OCI-LY1 (cell line): ENCODE data around the gene PRKAR2A.
"Not testable (repeated sequence)": the region's sequence is repeated elsewhere in the genome, so short reads cannot be mapped to it uniquely, and the experiment has no call there.

Experiments
- H2AFZ ChIP-seq: fragments of 200-600 bp; sonication (generic), shearing (Covaris generic); 2 replicates; pipeline ENCODE4 v1.6.0; 2014; ENCODE audit warnings: antibody characterized with exemption, mild to moderate bottlenecking, low read length
- H3F3A ChIP-seq: fragments of 200-600 bp; sonication (generic), shearing (Covaris generic); 2 replicates; pipeline ENCODE4 v1.6.0; 2014; ENCODE audit warnings: mild to moderate bottlenecking, antibody characterized with exemption, low read length, moderate library complexity; ENCODE audit not compliant: insufficient read depth
- H3K27ac ChIP-seq: fragments of 200-600 bp; sonication (generic); 2 replicates; pipeline ENCODE4 v1.5.1; 2014; ENCODE audit warnings: low read length, mixed run types, mild to moderate bottlenecking, low read depth; ENCODE audit not compliant: poor library complexity, severe bottlenecking
- H3K27me3 ChIP-seq: fragments of 200-600 bp; sonication (generic); 2 replicates; pipeline ENCODE4 v1.6.0; 2014; ENCODE audit warnings: antibody characterized with exemption, mild to moderate bottlenecking, low read length, moderate library complexity; ENCODE audit not compliant: insufficient read depth
- H3K36me3 ChIP-seq: fragments of 200-600 bp; sonication (generic); 2 replicates; pipeline ENCODE4 v1.6.1; 2014; ENCODE audit warnings: mild to moderate bottlenecking, antibody characterized with exemption, low read length, moderate library complexity, mixed read lengths; ENCODE audit not compliant: insufficient read depth
- H3K4me1 ChIP-seq: fragments of 200-600 bp; sonication (generic); 2 replicates; pipeline ENCODE4 v1.5.1; 2014; ENCODE audit warnings: mild to moderate bottlenecking, low read length, moderate library complexity; ENCODE audit not compliant: insufficient read depth, severe bottlenecking
- H3K4me2 ChIP-seq: fragments of 200-600 bp; sonication (generic), shearing (Covaris generic); 2 replicates; pipeline ENCODE4 v1.6.1; 2014; ENCODE audit warnings: low read length
- H3K4me3 ChIP-seq: fragments of 200-600 bp; sonication (generic); 2 replicates; pipeline ENCODE4 v1.5.1; 2014; ENCODE audit warnings: low read length, low read depth, mild to moderate bottlenecking, mixed read lengths; ENCODE audit not compliant: poor library complexity, severe bottlenecking
- H3K79me2 ChIP-seq: fragments of 200-600 bp; shearing (Covaris generic); 2 replicates; pipeline ENCODE4 v1.6.1; 2016; ENCODE audit warnings: mixed run types, low read length, mixed read lengths; ENCODE audit not compliant: insufficient read depth
- H3K9ac ChIP-seq: fragments of 200-600 bp; sonication (generic), shearing (Covaris generic); 2 replicates; pipeline ENCODE4 v1.6.1; 2014; ENCODE audit warnings: mild to moderate bottlenecking, low read length, mixed read lengths
- H3K9me2 ChIP-seq: fragments of 200-600 bp; sonication (generic), shearing (Covaris generic); 2 replicates; pipeline ENCODE4 v1.6.1; 2014; ENCODE audit warnings: low read depth, mild to moderate bottlenecking, low read length, mixed read lengths
- H3K9me3 ChIP-seq: fragments of 200-600 bp; shearing (Covaris generic); 2 replicates; pipeline ENCODE4 v1.6.1; 2014; ENCODE audit warnings: low read length, mixed read lengths
- H4K20me1 ChIP-seq: fragments of 200-600 bp; sonication (generic), shearing (Covaris generic); 2 replicates; pipeline ENCODE4 v1.6.0; 2016; ENCODE audit warnings: mild to moderate bottlenecking, low read length; ENCODE audit not compliant: insufficient read depth
- EZH2 ChIP-seq: fragments of 200-600 bp; sonication (generic), shearing (Covaris generic); IDR thresholded peaks from 2 replicates; pipeline ENCODE4 v1.8.0; 2017; ENCODE audit warnings: borderline replicate concordance, mixed run types, mild to moderate bottlenecking, antibody characterized with exemption, low read length, moderate library complexity, mixed read lengths
- TF ChIP-seq, protein P1 (sequence below): fragments of 200-600 bp; sonication (generic), shearing (Covaris generic); IDR thresholded peaks from 2 replicates; pipeline ENCODE4 v1.5.1; 2017; ENCODE audit warnings: mild to moderate bottlenecking, antibody characterized with exemption, low read length, moderate library complexity, mixed read lengths

Gene PRKAR2A

DNA sequence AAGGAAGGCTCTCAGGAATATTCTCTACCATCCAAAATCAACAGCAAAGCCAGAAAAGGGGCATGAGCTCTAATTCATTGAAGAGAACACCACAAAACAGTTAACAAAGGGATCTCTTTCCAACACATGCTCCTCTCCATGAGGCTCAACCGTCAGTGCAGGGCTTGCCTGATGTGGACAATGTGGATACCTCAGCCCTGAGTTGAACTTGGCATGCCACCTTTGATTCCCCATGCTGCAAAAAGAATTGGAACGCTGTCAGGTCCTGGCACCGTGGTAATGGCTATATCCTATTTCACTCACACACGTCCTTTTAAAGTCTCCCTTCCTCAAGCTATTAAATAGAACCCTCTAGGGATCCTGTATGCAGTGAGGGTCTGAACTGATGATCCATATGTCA is 100.0 kb downstream of the PRKAR2A start:
- Histone ChIP-seq H3K27me3 (no peaks in the 10 kb centered on the region), H3K9ac (no peak overlapping the region), H4K20me1 (no peaks in the 10 kb centered on the region), H3K4me3 (no peak overlapping the region), H3K9me2 (no peaks in the 10 kb centered on the region), H2AFZ (no peak overlapping the region), H3K27ac (no peak overlapping the region), H3K4me2 (no peak overlapping the region), H3K36me3 (peaks cover 29% of the 10 kb centered on the region), H3K79me2 (no peaks in the 10 kb centered on the region), H3K9me3 (no peaks in the 10 kb centered on the region), H3F3A (no peaks in the 10 kb centered on the region), H3K4me1 (peaks cover 6% of the 10 kb centered on the region)
- TF ChIP-seq, protein P1, sequence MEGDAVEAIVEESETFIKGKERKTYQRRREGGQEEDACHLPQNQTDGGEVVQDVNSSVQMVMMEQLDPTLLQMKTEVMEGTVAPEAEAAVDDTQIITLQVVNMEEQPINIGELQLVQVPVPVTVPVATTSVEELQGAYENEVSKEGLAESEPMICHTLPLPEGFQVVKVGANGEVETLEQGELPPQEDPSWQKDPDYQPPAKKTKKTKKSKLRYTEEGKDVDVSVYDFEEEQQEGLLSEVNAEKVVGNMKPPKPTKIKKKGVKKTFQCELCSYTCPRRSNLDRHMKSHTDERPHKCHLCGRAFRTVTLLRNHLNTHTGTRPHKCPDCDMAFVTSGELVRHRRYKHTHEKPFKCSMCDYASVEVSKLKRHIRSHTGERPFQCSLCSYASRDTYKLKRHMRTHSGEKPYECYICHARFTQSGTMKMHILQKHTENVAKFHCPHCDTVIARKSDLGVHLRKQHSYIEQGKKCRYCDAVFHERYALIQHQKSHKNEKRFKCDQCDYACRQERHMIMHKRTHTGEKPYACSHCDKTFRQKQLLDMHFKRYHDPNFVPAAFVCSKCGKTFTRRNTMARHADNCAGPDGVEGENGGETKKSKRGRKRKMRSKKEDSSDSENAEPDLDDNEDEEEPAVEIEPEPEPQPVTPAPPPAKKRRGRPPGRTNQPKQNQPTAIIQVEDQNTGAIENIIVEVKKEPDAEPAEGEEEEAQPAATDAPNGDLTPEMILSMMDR = no peak
- no peak for TF ChIP-seq EZH2

DNA sequence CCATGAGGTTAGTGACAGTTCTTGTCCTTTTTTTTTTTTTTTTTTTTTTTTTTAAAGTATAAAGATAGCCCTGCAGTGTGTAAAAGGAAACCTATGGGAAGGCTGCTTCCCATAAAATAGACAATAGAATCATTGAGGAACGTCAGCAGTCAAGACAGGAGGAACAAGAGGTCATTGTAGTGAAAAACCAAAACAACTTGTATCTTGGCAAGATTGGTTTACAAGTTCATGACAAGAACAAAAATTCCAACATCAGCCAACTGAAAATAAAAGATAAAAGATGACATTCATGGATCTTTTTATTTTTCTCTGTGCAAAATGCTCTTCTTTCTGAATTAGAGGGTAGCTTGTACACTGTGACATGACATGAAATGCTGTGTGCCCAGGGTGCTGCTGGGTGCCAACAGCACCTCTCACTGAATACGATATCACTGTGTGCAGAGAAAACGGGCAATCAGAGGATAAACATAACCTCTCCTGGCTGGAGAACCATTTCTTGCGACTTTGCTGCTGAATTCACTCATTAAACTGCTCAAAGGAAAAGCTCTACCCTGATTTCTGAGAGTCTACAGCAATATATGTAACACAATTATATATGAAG is 100.6 kb downstream of the PRKAR2A start:
- no peak overlapping the region for H3K27ac ChIP-seq
- H3K4me3 ChIP-seq = no peak overlapping the region
- H3K9ac ChIP-seq = no peak overlapping the region
- no peak overlapping the region for H2AFZ ChIP-seq
- H3K4me2 ChIP-seq = no peak overlapping the region
- H3K9me3 ChIP-seq = no peaks in the 10 kb centered on the region
- no peaks in the 10 kb centered on the region for H3F3A ChIP-seq
- H3K27me3 ChIP-seq = no peaks in the 10 kb centered on the region
- H4K20me1 ChIP-seq = no peaks in the 10 kb centered on the region
- peaks cover 6% of the 10 kb centered on the region for H3K4me1 ChIP-seq
- peaks cover 29% of the 10 kb centered on the region for H3K36me3 ChIP-seq
- H3K9me2 ChIP-seq = no peaks in the 10 kb centered on the region
- H3K79me2 ChIP-seq = no peaks in the 10 kb centered on the region
- TF ChIP-seq EZH2 = no peak
- TF ChIP-seq, protein P1 = no peak

- Histone ChIP-seq H3K4me2 (no peak overlapping the region), H4K20me1 (no peaks in the 10 kb centered on the region), H3F3A (no peaks in the 10 kb centered on the region), H3K79me2 (no peaks in the 10 kb centered on the region), H3K27me3 (no peaks in the 10 kb centered on the region), H3K9me3 (no peaks in the 10 kb centered on the region), H3K27ac (no peak overlapping the region), H3K9me2 (no peaks in the 10 kb centered on the region), H3K36me3 (peaks cover 15% of the 10 kb centered on the region), H3K4me3 (no peak overlapping the region), H3K4me1 (peaks cover 16% of the 10 kb centered on the region), H2AFZ (no peak overlapping the region), H3K9ac (no peak overlapping the region)
- TF ChIP-seq, protein P1 = no peak
- no peak for TF ChIP-seq EZH2
Measured at GRCh38 chr3:48743773-48744172, 103.9 kb downstream of the PRKAR2A start.

DNA sequence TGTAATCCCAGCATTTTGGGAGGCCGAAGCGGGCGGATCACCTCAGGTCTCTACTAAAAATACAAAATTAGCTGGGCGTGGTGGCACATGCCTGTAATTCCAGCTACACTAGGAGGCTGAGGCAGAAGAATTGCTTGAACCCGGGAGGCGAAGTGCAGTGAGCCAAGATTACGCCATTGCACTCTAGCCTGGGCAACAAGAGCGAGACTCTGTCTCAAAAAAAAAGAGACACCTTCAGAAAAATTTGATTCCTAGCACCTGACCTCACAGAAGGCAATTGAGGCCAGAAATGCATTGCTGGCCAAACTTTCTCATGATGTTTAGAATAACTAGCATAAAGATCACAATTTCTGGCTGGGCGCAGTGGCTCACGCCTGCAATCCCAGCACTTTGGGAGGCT is 106.4 kb downstream of the PRKAR2A start:
- not testable (repeated sequence) for H3K27ac ChIP-seq, H3K9me2 ChIP-seq

More for the DNA sequence above, 106.4 kb downstream of the PRKAR2A start:
- not testable (repeated sequence) for H3K36me3 ChIP-seq, H3K4me3 ChIP-seq, H3K27me3 ChIP-seq, H4K20me1 ChIP-seq, H3K79me2 ChIP-seq, H3K9me3 ChIP-seq, H2AFZ ChIP-seq, H3K9ac ChIP-seq, H3K4me2 ChIP-seq, H3F3A ChIP-seq
- H3K4me1 ChIP-seq = peaks cover 16% of the 10 kb centered on the region
